ENCODE measurements around the gene MKS1.

MKS1 gene

GRCh38 chr17:58191241-58191896 is 27.7 kb downstream of the MKS1 start (continued):
- TF ChIP-seq KLF17 (tag by site-specific recombination; IDR thresholded peaks at IDR 0.05) (peak; percentile 63; the same call in 1 of the 2 replicates), ZNF416 (tag by site-specific recombination; IDR thresholded peaks at IDR 0.05) (no peak), ZNF146 (tag by site-specific recombination; IDR thresholded peaks at IDR 0.05) (no peak), ZNF169 (tag by site-specific recombination; IDR thresholded peaks at IDR 0.05) (no peak), OVOL3 (tag by site-specific recombination; IDR thresholded peaks at IDR 0.05) (no peak), MYNN (tag by site-specific recombination; IDR thresholded peaks at IDR 0.05; ENCODE audit: borderline replicate concordance) (no peak), ZNF138 (tag by site-specific recombination; IDR thresholded peaks at IDR 0.05; ENCODE audit: borderline replicate concordance) (no peak), ZNF549 (tag by site-specific recombination; IDR thresholded peaks at IDR 0.05) (no peak), ZNF391 (tag by site-specific recombination; IDR thresholded peaks at IDR 0.05; ENCODE audit: borderline replicate concordance, low read depth) (no peak), ZNF24 (tag by site-specific recombination; IDR thresholded peaks at IDR 0.05) (no peak), REPIN1 (tag by site-specific recombination; IDR thresholded peaks at IDR 0.05; ENCODE audit: low read depth) (no peak), ZNF514 (tag by site-specific recombination; IDR thresholded peaks at IDR 0.05) (no peak), ZNF398 (tag by site-specific recombination; IDR thresholded peaks at IDR 0.05) (no peak), GFI1B (tag by site-specific recombination; IDR thresholded peaks at IDR 0.05) (no peak), ZXDB (tag by site-specific recombination; IDR thresholded peaks at IDR 0.05) (no peak), PATZ1 (tag by site-specific recombination; IDR thresholded peaks at IDR 0.05) (no peak), ZNF350 (tag by site-specific recombination; IDR thresholded peaks at IDR 0.05) (no peak), ZBTB21 (tag by site-specific recombination; IDR thresholded peaks at IDR 0.05) (no peak), KLF8 (tag by site-specific recombination; IDR thresholded peaks at IDR 0.05) (no peak), ZNF830 (tag by site-specific recombination; IDR thresholded peaks at IDR 0.05; ENCODE audit: low read depth) (no peak), ZFP69B (tag by site-specific recombination; IDR thresholded peaks at IDR 0.05) (peak; percentile 56; the same call in 1 of the 2 replicates), ZNF449 (tag by site-specific recombination; IDR thresholded peaks at IDR 0.05) (peak; percentile 88), ZBTB20 (tag by site-specific recombination; IDR thresholded peaks at IDR 0.05) (peak; percentile 34; the same call in 1 of the 2 replicates), MZF1 (tag by site-specific recombination; IDR thresholded peaks at IDR 0.05; ENCODE audit: borderline replicate concordance) (no peak), ZNF623 (tag by site-specific recombination; IDR thresholded peaks at IDR 0.05) (no peak)

All from HEK293 (cell line).